ENCODE results near the gene MAP4K2.

The MAP4K2 gene

DNA sequence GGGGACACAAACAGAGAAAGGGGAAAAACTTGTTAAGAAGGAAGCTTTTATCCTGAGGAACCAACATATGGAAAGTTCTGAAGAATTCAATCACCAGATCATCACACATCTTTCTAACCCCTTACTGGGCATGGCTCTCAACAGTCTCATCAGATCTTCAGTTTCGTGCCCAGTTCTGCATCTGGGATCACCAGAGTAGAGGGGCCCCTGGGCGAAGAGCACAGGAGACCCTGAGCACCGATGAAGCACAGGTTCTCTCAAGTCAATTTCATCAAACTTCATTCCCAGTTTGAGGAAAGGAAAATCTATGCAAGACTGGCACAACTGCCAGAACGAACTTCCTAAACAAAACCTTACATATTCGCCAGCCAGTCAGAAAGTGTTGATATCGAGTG, 34.7 kb downstream of the MAP4K2 start:
- DNase-seq (ENCODE audit: extremely low spot score), result no peak
- CTCF ChIA-PET, result interaction anchor here (0.9 kb wide), 1 partner anchor 18 kb away, joined by 3 read pairs; no protein-coding TSS in a partner anchor
- no peak for TF ChIP-seq SP1 (IDR thresholded peaks at IDR 0.05)
- no peak for TF ChIP-seq LEF1 (IDR thresholded peaks at IDR 0.05; ENCODE audit: borderline replicate concordance)
- TF ChIP-seq CTBP1 (IDR thresholded peaks at IDR 0.05; ENCODE audit: borderline replicate concordance), result no peak
- no peak for TF ChIP-seq HDGF (IDR thresholded peaks at IDR 0.05; ENCODE audit: borderline replicate concordance)
- POLR2A ChIA-PET, result no interaction called here

DNA sequence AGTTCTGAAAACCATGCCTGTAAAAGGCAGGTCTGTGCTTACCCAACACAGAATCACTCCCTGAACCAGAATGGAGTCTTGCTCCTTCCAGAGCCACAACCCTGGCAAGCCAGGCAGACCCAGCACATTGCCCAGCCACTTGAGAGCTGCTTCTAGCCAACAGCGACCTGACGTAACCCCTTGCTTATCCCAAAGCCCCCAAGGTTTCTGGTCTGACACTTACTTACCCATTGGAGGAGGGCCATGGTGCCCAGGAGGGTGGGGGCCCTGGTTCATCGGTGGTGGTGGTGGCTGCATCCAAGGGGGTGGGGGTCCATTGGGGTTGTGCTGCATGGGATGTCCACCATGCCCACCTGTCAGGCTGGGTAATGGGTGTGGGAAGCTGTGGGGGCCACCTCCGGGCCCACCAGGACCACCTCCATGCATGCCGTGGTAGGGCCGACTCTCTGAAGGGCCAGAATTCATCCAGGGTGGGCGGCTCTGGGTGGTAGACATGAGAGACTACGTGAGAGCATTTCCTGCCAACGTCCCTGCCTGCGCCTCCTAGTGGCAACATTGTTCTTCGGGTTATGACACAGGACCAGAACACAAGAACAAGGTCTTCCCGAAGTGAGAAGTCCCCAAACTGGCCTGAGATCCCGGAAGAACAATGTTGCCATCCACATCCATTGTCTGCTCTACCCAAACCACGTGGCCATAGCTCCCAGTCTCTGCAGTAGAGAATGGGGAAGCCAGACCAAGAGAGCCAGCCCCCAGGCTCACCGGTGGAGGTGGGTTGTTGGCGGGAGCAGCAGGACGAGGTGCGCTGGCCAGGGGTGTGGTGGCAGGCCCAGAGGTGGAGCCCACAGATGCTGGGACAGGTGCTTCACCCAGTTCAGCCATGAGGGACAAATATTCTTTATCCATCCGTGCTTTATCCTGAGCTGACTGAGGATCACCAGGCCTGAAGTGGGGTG, 35.4 kb downstream of the MAP4K2 start:
- DNase-seq (ENCODE audit: extremely low spot score), result peak; percentile 63
- CTCF ChIA-PET, result interaction anchor here (0.9 kb wide), 1 partner anchor 18 kb away, joined by 3 read pairs; no protein-coding TSS in a partner anchor
- TF ChIP-seq FOXA1 (IDR thresholded peaks at IDR 0.05) (no peak), TARDBP (IDR thresholded peaks at IDR 0.05) (no peak), ELF4 (IDR thresholded peaks at IDR 0.05) (no peak), FOXK2 (IDR thresholded peaks at IDR 0.05) (no peak), HDGF (IDR thresholded peaks at IDR 0.05; ENCODE audit: borderline replicate concordance) (0 out of 2 replicates have a peak, but pooled peaks have one; percentile 34), ARNT (IDR thresholded peaks at IDR 0.05) (0 out of 2 replicates have a peak, but pooled peaks have one; percentile 7)
- POLR2A ChIA-PET, result no interaction called here

DNA sequence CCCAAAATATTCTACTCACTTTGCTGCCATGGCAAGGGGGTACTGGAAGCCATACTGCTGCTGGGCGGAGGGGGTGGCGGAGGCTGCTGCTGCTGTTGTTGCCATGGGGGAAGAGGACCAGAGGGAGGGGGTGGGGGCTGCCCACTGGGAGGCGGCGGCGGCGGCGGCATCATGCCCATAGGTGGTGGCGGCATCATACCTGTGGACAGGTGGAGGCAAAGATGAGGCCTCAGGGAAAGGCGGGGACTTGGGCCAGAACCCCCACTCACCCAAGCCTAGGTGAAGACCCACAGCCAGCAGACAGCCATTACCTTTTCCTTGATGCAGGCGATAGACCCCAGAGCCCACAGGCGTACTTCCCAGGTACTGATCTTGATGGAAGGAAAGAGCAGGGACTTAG, 36.1 kb downstream of the MAP4K2 start:
- TF ChIP-seq ARNT (IDR thresholded peaks at IDR 0.05) (no peak), BHLHE40 (IDR thresholded peaks at IDR 0.05; ENCODE audit: borderline replicate concordance) (no peak), FOXA1 (IDR thresholded peaks at IDR 0.05) (no peak), HDGF (IDR thresholded peaks at IDR 0.05; ENCODE audit: borderline replicate concordance) (no peak), CTBP1 (IDR thresholded peaks at IDR 0.05; ENCODE audit: borderline replicate concordance) (no peak), SP1 (IDR thresholded peaks at IDR 0.05) (no peak), L3MBTL2 (conservative IDR thresholded peaks at IDR 0.05) (no peak)
- no peak for DNase-seq (ENCODE audit: extremely low spot score)
- ChIA-PET CTCF (no interaction called here), POLR2A (no interaction called here)

DNA sequence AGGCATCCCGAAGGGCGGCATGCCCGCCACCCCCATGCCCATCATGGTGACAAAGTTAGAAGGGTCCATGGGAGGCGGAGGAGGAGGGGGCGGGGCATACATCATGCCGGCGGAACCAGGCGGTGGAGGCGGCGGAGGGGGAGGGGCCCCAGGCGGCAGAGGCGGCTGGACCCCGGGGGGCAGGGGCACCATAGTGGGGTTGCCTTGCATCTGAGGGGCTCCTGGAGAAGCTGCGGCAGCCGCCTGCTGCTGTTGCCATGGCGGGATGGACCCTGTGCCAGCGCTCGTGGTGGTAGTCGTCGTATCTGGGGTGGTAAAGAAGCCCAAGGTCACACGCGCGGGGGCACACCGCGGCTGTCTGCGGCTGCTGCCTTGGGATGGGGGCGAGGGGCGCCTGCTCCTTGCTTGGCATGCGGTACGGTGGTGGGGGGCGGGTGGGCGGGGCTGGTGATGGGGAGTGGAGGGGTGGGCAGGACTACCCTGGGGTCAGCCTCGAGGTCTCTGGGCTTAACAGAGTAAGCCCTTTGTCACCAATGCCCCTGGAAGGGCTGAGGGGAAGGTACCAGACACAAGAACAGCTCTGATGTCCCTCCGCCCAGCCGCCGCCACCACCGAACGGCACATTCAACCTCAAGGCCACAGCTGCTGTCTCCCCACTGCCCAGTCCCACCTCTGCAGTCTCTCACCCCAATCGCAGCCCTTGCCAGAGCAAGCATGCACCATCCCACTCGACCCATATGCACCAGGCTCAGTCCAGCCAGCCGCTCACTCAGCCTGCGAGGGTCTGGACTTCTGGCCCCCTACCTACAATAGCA, 37.0 kb downstream of the MAP4K2 start:
- CTCF ChIA-PET, result interaction anchor here (0.6 kb wide), 1 partner anchor 87 kb away, joined by 3 read pairs; no protein-coding TSS in a partner anchor
- POLR2A ChIA-PET, result no interaction called here
- TF ChIP-seq NFRKB (IDR thresholded peaks at IDR 0.05) (no peak), FOXA1 (IDR thresholded peaks at IDR 0.05) (no peak), ZNF384 (IDR thresholded peaks at IDR 0.05) (no peak), ELF4 (IDR thresholded peaks at IDR 0.05) (no peak), TARDBP (IDR thresholded peaks at IDR 0.05) (no peak), SP1 (IDR thresholded peaks at IDR 0.05) (no peak)
- no peak for DNase-seq (ENCODE audit: extremely low spot score)

DNA sequence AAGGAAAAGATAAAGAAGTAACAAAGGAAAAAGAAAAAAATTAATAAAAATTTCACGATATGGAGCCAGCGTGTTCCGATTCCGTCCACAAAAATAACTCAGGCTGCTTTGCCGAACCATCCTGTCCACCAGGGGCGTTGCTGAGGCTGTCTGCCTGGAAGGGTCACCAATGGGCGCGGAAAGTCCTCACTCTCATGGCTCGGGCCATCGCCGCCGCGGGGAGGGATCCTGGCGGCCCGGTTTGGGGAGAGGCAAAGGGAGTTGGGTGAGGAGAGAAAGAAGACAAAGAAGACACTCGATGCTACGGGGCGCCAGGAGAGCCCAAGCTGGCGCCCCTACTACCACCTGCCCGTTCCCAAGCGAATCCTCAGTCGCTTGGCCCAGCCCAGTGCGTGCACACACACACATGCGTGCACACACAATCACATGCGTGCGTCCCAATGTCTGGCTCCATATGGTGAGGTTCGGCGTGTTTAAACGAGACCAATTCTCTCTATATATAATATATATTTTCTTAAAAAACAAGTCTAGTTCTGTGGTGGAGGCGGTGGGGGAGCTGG, 37.6 kb downstream of the MAP4K2 start:
- no peak for DNase-seq (ENCODE audit: extremely low spot score)
- ChIA-PET POLR2A (interaction anchor here (2.0 kb wide), 1 partner anchor 13 kb away, joined by 11 read pairs; the partner anchor contains the start of gene SF1), CTCF (interaction anchor here (0.6 kb wide), 1 partner anchor 88 kb away, joined by 3 read pairs; no protein-coding TSS in a partner anchor)
- TF ChIP-seq ELF4 (IDR thresholded peaks at IDR 0.05) (no peak), SUZ12 (IDR thresholded peaks at IDR 0.05) (no peak), LEF1 (IDR thresholded peaks at IDR 0.05; ENCODE audit: borderline replicate concordance) (no peak), BHLHE40 (IDR thresholded peaks at IDR 0.05; ENCODE audit: borderline replicate concordance) (no peak), L3MBTL2 (conservative IDR thresholded peaks at IDR 0.05) (no peak), ARNT (IDR thresholded peaks at IDR 0.05) (no peak), TARDBP (IDR thresholded peaks at IDR 0.05) (no peak), HDGF (IDR thresholded peaks at IDR 0.05; ENCODE audit: borderline replicate concordance) (no peak), FOXM1 (IDR thresholded peaks at IDR 0.05; ENCODE audit: borderline replicate concordance) (no peak), SP1 (IDR thresholded peaks at IDR 0.05) (no peak), CTBP1 (IDR thresholded peaks at IDR 0.05; ENCODE audit: borderline replicate concordance) (no peak), FOXK2 (IDR thresholded peaks at IDR 0.05) (no peak), NFRKB (IDR thresholded peaks at IDR 0.05) (no peak), FOXA1 (IDR thresholded peaks at IDR 0.05) (no peak)
- TF ChIP-seq, protein P1, sequence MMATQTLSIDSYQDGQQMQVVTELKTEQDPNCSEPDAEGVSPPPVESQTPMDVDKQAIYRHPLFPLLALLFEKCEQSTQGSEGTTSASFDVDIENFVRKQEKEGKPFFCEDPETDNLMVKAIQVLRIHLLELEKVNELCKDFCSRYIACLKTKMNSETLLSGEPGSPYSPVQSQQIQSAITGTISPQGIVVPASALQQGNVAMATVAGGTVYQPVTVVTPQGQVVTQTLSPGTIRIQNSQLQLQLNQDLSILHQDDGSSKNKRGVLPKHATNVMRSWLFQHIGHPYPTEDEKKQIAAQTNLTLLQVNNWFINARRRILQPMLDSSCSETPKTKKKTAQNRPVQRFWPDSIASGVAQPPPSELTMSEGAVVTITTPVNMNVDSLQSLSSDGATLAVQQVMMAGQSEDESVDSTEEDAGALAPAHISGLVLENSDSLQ (IDR thresholded peaks at IDR 0.05), result no peak

DNA sequence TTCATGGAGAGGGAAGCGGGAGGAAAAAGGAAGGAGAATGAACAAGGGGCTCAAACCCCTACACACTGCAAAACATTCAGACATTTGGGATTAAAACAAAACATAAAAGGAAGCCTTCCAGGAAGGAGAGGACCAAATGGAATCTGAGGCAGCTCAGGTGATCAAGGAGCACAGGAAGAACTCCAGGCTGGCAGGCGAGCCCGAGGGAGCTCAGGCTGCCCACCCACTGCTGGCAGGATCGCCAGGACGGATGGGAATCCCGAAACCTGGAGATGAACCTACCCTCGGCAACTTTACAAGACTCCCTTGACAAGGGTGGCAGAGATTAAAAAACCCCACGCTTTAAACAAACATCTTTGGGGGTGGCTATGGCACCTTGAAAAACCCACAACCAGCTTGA, 38.3 kb downstream of the MAP4K2 start:
- TF ChIP-seq ELF4 (IDR thresholded peaks at IDR 0.05) (no peak), ARNT (IDR thresholded peaks at IDR 0.05) (no peak), SUZ12 (IDR thresholded peaks at IDR 0.05) (no peak), SP1 (IDR thresholded peaks at IDR 0.05) (no peak)
- TF ChIP-seq, protein P1 (IDR thresholded peaks at IDR 0.05), result no peak
- ChIA-PET CTCF (no interaction called here), POLR2A (interaction anchor here (2.0 kb wide), 1 partner anchor 14 kb away, joined by 11 read pairs; the partner anchor contains the start of gene SF1)
- DNase-seq (ENCODE audit: extremely low spot score), result no peak
